T follicular helper cell (primary cell): ENCODE measurements around the gene GALNT10.
"Not testable (repeated sequence)": the region's sequence is repeated elsewhere in the genome, so short reads cannot be mapped to it uniquely, and the experiment has no call there.

Experiments
- DNase-seq: peaks from one replicate; pipeline ENCODE4 v3.0.0-alpha.2; 2020; ENCODE audit warnings: low read depth

Gene GALNT10

DNA sequence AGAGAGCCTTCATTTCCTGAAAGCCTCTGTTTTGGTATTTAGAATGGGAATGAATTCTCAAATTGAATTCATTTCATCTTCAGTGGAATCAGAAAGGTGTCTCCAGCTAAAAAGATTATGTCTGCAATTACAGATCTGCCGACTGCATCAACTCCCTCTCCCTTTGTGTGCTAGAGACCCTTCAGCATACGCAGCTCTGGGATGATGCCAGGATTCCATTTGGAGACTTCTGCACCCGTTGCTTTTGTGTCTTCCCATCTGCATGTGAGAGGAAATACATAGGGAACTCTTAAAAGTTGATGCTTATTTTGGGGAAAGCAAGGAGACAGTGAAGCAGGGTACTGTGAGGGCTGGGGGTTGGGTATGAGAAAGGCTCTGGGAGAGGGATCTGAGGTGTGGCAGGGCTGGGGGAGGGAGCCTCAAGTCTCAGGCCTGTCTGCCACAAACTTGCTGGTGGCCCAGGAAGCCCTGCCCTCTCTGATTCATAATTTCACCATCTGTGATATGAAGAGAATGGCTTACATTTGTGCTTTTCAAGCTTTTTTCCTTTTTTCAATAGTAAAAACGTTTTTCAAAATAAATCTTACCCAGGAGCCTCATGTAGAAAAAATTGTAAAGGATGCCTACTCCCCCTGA lies 165.6 kb downstream of the GALNT10 start:
- no peak for DNase-seq

DNA sequence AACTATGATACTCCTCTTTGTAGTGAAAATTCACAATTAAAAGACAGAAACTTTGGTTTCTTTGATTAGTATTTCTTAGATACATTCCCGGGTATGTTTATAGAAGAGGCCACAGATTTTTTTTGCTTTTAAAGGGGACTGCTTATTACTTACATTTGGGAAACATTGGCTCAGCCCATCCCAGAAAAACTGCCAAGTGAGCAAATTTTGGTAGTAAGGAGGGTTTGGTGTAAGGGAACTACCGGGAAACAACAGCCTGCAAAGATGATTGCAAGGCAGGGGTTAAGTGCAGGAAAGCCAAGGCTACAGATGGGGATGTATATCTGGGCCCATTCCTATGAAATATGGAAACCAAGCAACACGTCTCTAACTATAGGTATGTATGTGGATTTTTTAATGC lies 166.4 kb downstream of the GALNT10 start:
- DNase-seq, result no peak

DNA sequence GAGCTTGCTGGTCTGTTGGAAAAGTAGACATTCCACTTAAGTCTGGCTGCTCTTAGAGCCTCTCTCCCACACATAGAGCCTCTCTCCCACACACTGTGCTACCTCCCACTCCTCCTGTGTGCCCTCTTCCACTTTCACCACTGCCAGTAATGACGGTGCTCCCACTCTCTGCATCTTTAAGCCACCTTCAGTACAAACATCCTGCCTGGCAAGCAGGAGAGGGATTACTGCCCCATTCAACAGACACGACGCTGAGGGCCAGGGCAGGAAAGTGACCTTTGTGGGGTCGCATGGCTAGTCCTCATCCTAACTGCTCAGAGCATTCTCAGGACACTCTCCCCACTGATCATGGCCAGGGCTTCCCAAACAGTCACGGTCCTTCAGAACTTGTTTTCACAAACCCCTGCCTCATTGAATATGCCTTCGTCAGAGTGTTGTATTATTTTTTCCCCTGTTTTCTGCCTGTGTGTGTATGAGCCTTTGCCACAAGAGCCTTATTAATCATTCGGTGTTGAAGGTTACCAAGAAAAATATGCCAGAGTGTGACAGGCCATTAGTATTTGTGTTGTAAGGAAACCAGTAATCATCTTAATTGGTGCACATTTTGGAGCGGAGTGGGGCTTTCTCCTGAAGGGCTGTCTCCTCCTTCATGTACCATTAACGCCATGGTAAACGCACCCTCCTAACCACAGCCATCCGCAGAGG lies 168.1 kb downstream of the GALNT10 start:
- no peak for DNase-seq

DNA sequence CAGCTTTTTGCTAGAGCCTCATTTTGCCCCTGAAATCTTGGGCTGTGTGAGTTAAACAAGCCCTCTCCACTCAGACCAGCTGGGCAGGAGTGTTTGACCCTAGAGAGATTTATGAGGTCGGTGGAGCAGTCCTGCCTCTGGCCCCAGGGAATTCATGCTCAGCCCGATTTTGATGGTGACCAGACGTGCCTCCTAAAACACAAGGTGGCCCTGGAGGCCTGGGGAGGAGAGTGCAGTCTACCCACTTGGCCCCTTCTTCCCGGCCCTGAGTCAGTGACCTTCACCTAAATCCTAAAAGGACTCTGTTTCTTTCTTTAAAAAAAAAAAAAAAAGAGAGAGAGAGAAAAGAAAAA lies 168.7 kb downstream of the GALNT10 start:
- no peak for DNase-seq

DNA sequence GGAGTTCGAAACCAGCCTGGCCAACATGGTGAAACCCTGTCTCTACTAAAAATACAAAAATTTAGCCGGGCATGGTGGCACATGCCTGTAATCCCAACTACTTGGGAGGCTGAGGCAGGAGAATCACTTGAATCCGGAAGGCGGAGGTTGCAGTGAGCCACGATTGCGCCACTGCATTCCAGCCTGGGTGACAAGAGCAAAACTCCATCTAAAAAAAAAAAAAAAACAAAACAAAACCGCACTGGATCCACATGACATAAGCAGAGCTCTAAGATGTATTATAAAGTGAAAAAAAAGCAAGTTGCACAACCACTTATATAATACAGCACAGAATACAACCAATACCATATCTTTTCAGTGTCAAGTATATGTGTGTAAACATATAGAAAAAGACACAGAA lies 169.7 kb downstream of the GALNT10 start:
- not testable (repeated sequence) for DNase-seq

DNA sequence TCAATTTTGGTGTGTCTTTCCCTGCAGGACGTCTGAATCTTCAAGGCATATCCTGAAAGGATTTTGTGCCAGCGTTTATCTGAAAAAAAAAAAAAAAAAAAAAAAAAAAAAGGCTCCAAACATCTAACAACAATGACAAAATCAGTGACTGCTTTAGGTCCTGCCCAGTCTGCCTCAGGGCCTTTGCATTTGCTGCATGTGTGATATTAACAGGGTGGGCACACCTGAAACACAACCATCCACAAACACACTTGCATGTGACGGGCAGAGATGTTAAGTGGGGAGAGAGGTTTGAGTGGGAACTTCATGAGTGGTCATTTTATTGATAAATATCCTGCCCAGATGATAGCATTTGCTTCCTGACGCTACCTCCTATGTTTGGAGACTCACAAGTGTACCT lies 172.9 kb downstream of the GALNT10 start:
- DNase-seq, result no peak

DNA sequence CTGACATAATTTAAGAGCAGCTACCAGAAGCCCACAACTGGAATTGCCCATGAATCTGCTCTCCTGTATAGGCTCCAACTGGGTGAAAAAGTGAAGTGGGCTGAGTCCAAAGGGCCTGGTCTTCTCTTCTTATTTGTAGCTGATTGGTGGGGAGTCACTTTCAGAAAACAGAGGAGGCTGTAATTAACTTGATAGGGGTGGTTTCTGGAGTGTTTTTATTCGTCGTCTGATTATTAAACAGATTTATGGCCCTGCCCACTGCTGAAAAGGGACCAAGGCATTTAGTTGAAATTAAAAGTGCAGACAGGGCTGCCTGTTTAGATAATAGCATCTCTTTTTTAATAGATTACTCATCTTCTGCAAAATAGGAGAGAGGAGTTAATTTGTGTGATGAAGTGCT lies 174.2 kb downstream of the GALNT10 start:
- DNase-seq, result no peak

DNA sequence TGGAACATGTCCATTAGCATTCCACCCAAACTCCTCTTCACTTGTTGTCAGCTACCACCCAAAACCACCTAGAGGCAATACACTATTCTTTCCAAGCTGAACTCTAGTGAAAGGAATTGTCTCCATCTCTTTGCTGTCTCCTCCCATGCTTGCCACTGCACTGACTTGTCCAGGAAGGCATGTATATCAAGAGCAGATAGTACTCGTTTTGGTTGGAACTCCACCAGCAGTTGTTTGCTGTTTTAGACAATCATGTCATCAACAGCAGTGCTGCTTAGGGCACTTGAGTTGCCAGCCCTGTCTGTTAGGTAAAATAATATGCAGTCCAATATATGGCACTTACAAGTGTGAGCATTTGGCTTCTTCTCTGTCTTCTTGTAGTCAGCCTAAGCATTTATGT lies 175.3 kb downstream of the GALNT10 start:
- DNase-seq, result no peak

DNA sequence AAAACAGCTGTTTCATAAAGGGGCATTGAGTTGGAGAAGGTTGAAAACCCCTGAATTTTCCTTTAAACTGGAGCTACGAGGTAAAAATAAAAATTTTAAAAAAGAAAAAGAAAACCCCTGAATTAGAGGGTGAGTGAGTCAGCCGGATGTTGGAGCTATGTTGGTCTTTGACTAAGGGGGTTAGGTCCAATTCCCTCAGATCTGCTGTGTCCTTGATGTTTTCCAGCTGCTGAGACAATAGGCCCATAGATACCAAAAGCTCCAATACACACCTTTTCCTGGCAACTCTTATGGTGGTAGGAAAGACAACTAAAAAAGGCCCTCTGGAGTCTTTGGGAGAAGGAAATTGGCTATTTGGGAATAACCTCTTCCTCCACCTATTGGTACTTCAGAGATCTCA lies 175.8 kb downstream of the GALNT10 start:
- DNase-seq, result no peak

DNA sequence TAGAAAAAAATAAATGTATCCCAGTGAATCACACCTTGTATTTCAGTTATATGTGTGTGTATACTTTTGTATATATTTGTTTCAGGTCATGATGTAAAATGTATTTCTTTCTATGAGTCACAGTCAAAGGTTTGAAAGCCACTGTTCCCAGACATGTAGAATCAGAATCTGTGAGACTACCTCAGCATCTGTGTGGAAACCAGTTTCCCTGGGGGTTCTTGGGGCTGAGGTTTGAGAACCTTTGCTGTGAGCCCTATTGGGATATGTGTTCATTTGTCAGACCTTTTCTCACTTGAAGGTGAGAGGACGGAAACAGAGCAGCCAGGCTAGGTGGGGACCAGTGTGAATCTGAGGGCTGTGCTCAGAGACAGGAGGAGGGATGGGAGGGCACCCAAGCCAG lies 176.6 kb downstream of the GALNT10 start:
- no peak for DNase-seq

DNA sequence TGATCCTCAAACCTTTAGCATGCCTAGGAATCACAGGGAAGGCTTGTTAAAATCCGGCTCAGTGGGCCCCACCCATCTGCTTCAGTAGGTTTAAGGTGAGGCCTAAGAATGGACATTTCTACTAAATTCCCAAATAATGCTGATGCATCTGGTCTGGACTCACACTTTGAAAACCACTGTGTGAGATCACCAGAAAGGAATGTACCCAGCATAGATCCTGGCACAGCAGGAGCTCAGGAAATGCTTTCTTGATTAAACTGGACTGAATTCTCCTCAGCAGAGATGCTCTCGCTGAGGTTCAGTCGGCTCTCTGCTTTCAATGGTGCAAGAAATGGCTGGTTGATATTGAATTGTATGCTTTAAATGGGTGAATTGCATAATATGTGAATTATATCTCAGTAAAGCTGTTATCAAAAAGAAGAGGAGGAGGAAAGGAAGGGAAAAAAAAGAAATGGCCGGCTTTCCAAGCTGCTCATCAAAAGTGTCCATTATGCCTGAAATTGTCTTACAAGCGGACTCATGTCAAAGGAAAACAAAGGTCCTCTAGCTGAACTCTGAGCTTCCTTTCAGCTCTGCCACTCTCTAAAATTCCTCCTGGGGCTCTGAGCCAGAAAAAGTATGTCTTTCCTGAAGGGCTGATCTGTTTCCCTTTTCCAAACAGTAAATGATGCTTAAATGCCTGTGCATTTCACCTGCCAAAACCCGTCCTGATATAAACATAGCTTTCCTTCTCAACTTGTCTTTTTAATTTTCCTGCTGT lies 177.7 kb downstream of the GALNT10 start:
- no peak for DNase-seq

DNA sequence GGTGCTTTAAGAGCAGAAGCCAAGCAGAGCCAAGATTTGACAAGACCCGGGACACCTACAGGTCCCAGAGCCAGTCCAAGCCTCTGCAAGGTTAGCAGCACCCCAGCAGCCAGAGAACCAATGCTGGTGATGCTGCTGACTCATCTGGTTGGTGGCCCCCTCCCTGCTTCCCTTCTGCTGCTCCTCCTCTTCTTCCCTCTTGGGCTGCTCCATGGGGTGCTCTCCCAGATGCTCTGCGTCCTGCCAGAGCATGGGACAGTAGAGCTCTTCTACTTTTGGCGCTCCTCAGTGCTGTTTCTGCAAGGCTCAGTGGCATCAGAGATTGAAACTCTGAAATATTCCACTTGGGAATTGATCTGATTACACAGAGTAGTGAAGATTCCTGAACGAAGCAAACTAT lies 179.1 kb downstream of the GALNT10 start:
- DNase-seq, result no peak

DNA sequence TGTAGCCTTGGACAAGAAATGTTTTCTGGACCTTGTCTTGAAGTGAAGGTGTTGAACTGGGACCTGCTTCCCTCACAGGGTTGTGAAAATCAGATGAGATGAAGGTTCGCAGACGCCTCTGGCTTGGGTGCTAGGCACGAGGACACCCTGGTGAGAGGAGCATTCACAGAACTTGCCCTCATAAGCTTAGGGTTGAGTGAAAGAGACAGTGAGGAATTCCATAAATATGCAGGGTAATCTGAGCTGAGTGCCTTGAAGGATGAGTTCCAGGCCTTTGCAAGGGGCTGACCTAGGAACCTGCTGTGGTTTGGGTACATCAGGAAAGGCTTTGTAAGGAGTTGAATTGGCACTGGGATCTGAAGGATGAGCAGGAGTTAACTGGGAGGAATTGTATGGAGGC lies 179.6 kb downstream of the GALNT10 start:
- no peak for DNase-seq

DNA sequence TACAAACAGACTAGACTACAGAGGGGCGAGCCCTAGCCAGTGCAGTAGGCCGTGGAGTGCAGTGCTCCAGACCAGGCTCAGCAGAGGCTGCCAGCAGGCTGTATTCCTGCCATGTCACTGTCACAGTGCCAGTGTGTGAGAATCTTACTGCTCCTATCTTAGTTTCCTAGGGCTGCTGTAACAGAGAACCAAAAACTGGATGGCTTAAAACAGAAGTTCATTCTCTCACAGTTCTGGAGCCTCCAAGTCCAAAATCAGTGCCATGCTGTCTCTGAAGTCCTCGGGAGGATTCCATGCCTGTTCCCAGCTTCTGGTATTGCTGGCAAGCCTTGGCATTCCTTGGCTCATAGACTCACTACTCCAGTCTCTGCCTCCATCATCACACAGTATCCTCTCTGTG lies 180.3 kb downstream of the GALNT10 start:
- DNase-seq, result no peak

DNA sequence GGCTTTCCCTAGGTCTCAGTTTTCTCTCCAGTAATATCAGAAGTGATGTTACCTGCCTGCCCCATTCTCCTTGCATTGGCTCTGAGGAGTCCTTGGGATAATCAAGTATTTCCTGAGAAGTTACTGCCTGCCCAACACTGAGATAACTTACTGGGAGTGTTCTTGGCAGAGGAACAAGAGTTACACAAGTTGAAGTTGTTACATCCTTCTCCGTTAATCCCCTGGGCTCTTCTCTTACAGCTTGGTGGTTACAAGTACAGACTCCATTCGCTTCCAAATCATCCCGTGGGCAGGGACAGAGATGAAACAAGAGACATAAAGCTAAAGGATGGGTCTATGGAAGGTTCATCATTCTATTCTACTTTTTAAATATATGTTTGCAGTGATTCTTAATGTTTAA lies 181.2 kb downstream of the GALNT10 start:
- DNase-seq, result no peak

DNA sequence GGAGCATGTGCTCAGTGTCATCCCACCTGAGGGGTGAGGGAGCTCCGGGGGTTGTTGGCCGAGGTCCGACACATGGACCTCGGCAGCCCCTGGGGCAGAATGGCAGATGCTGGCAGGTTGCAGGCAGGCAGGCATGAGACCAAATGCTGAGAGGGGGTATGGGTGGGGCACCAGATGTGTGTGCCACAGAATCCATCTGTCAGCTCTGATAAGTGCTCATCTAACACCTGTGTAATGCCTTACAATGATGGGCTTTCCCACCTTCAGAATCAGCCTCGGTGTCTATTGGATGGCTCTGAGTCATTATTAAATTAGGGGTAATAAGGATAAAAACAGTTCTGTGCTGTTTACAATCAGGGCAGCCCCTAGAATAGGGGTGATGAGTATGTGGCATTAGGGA lies 182.1 kb downstream of the GALNT10 start:
- DNase-seq, result no peak

DNA sequence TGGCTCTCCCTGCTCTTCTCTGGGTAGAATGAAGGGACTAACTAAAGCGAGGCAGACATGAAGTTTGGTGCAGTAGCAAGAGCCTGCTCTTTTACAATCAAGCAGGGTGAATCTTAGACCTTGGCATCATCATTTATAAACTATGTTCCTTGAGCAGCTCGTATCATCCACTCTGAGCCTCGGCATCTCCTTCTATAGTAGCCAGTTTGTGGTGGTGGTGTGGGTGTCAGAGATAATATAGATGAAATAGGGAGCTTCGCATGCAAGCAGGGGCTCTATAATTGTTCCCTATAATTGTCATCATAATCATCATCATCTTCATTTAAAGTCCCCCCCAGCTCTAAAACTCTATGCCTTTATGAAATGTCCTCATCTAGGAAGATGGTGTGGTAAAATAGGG lies 182.8 kb downstream of the GALNT10 start:
- DNase-seq, result no peak

DNA sequence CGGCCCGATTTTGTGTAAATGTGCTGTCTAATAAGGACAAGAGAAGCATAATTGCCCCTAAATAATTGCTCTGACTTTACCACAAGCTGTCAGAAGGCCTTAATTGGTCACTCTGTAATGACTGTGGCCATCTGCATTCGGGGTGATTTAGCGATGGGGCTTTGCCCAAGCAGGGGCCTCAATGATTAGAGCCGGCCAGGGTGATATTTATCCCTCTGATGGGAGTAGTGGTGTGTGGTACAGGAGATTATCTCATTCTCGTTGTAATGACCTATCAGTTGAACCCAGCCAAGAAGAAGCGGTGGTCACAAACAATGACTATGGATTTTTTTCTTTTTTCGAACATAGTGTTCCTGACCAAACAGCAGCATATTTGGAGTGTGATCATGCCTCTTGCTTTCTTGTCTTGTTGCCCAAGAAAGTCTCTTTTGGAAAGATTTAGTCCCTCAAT lies 183.2 kb downstream of the GALNT10 start:
- no peak for DNase-seq

DNA sequence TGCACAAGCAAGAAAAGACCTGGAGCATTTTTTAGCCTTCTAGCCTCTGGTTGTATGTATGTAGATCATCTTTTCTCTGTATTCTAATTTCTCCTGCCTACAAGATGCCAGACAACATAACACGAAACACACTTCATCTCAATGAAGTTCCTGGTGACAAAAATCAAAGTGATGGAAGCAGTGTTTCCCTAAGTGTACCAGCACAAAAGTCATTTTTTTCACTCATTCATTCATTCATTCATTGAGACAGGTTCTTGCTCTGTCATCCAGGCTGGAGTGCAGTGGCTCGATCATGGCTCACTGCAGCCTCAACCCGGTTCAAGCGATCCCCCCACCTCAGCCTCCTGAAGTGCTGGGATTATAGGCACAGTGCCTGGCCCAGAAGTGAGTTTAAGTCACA lies 183.7 kb downstream of the GALNT10 start:
- no peak for DNase-seq

DNA sequence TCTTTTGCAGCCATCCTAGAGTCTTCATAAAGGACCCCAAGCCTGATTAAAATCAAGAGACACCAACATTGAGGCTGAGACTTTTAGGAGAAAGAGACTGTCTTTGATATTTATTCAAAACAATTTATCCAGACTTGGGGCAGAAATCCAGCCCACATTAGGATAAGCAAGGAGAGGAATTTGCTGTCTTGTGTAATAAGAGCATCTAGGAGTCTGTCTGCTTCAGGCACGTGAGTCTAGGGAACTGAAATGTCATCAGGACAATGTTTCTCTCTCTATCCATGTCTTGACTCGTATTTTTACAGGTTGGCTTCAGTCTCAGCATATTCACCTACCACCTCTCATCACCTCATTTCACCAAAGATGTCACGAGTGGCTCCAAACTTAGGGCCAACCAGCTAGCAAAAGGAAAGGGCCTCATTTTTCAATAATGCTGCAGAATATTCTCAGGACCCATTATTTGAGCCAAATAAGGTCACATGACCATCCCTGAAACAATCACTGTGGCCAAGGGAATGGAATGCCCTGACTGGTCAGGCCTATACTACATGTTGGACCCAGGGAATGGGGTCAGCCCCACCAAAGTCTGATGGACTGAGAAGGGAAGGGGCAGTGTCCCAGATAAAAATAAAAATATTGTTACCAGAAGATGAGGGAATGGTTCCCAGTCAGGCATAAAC lies 184.9 kb downstream of the GALNT10 start:
- no peak for DNase-seq

DNA sequence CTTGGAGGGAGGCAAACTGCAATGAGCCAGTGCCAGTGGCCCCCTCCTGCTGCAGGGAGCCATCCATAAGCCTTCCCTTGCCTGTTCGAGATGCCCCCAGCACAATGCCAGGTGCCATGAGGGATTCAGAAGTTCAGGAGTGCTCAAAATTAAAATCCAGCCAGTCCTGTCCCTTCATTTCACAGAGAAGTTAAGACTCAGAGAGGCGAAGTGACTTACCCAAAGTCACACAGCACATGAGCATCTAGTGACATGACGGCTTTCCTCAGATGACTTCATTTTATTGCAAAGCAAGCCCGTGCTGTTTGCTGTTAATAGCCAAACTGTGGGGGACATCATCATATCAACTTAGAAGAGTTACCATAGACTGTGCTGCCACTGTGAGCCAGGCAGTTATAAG lies 185.9 kb downstream of the GALNT10 start:
- DNase-seq, result no peak

DNA sequence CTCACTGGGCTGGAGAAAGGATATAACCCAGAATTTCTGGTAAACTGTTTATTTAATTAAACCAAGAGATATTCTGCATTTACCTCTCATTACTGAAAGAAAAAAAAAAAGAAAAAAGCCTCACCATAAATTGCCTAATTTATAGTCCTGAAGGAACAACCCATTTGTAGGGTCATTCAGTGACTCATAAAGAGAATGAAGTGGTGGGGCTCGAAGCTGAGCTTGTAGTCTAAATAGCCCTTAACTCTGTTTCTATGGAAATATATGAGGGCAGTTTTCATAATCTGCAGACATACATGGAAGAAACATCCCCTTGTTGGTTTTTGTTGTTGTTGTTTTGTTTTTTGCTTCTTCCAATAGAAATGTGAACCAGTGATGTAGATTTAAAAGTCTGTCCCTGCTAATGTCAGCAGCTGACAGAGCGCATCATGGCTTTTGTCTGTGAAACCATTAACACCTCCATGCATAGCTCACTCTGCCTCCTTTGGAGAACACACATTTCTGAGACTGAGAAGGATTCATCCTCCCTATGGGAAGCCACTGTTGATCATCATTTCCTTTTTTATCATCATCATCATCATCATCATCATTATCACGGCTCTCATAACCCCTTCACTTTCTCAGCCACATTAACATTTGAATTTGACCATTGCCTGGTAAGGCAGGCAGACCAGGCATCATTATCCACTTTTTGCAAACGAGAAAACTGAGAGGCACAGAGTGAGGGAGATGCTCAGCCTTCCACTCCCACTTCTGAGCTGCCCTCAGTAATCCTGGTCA lies 187.4 kb downstream of the GALNT10 start:
- no peak for DNase-seq
